ENCODE data around the gene SPDYA. TPM values are rescaled to one million over a fixed set of nuclear protein-coding genes. Genes with fewer than 3 reads are reported as not detected.
A peak's percentile ranks its signal among the peaks of the same experiment; 100 is the strongest.

SPDYA gene
- total RNA-seq, 5 donors from 2014 or later (not counting 1 experiment from before 2014, with no cell fraction given), result 2.2 to 13.3 (median 3.0) TPM

DNA sequence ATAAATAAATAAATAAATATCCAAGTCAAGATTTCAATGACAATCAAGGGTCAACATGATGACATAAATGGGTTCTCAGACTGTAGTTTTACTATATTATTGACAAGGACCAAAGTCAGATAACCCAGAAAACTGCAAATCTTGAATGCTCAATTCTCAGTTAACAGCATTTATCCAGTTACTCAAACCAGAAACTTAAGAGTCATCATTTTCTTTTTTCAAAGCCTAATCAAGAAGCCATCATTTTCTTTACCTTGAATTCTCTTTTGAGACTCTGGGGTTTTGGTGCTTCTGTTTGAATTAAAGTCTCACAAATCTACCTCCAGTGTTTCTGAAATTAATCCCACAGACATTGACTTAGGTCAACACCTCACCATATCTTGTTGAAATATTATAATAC is 45.3 kb downstream of the SPDYA start:
- ChIA-PET POLR2A (no interaction called here), CTCF (interaction anchor here (0.6 to 0.9 kb wide), 2 partner anchors 289 to 453 kb away, joined by 3 to 4 read pairs; no protein-coding TSS in a partner anchor)
- Mint-ChIP-seq H3K9me3 (no peaks in the 10 kb centered on the region), H3K27ac (no peak overlapping the region), H3K4me1 (peaks cover 0 to 15% (median 2%) of the 10 kb centered on the region in 3 donors), H3K36me3 (peaks cover 30% of the 10 kb centered on the region), H3K27me3 (no peaks in the 10 kb centered on the region), H3K4me3 (no peak overlapping the region)
- H3K36me3 ChIP-seq (ENCODE audit: control insufficient read depth in 2 of 2, extremely low read depth in 1 of 2, insufficient read depth in 1 of 2, low read length in 1 of 2), result peaks cover 0 to 16% of the 10 kb centered on the region in 2 donors
- no peak overlapping the region for H3K4me3 ChIP-seq (ENCODE audit: control insufficient read depth in 1 of 2, extremely low read depth in 1 of 2, low read length in 1 of 2)
- DNase-seq (no peak), ATAC-seq (replicated peaks in 1 of 4) (no peak)
- H3K27ac ChIP-seq (ENCODE audit: low read length), result no peak overlapping the region
- no peaks in the 10 kb centered on the region for H3K9me3 ChIP-seq
- no peaks in the 10 kb centered on the region for H3K27me3 ChIP-seq (replicated peaks in 1 of 2; ENCODE audit: control insufficient read depth in 2 of 2, extremely low read depth in 1 of 2, insufficient read depth in 2 of 2, low read length in 1 of 2)
- H3K4me1 ChIP-seq (ENCODE audit: control insufficient read depth in 1 of 2, extremely low read depth in 1 of 2, insufficient read depth in 2 of 2, low read length in 2 of 2), result no peaks in the 10 kb centered on the region

DNA sequence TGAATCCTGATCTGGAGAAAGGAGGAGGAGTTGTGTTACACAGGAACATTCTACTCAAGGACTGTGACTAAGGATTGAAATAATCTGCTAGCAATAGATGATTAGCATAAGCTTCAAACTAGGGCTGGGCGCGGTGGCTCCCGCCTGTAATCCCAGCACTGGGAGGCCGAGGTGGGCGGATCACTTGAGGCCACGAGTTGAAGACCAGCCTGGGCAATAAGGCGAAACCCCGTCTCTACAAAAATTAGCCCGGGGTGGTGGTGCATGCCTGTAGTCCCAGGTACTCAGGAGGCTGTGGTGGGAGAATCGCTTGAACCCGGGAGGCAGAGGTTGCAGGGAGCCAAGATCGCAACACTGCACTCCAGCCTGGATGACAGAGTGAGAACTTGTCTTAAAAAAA is 58.0 kb downstream of the SPDYA start:
- Mint-ChIP-seq H3K27me3 (no peaks in the 10 kb centered on the region), H3K9me3 (no peaks in the 10 kb centered on the region), H3K4me1 (peaks cover 52 to 60% (median 56%) of the 10 kb centered on the region in 3 donors), H3K36me3 (peaks cover 14% of the 10 kb centered on the region), H3K4me3 (peak overlapping the region; percentile 62 to 99 (median 96)), H3K27ac (no peak overlapping the region)
- Histone ChIP-seq H3K4me3 (ENCODE audit: control insufficient read depth in 1 of 2, extremely low read depth in 1 of 2, low read length in 1 of 2) (peak overlapping the region in 1 of 2 donors; percentile 36), H3K27me3 (replicated peaks in 1 of 2; ENCODE audit: control insufficient read depth in 2 of 2, extremely low read depth in 1 of 2, insufficient read depth in 2 of 2, low read length in 1 of 2) (no peaks in the 10 kb centered on the region), H3K27ac (ENCODE audit: low read length) (no peak overlapping the region), H3K9me3 (no peaks in the 10 kb centered on the region), H3K36me3 (ENCODE audit: control insufficient read depth in 2 of 2, extremely low read depth in 1 of 2, insufficient read depth in 1 of 2, low read length in 1 of 2) (peaks cover 0 to 12% of the 10 kb centered on the region in 2 donors), H3K4me1 (ENCODE audit: control insufficient read depth in 1 of 2, extremely low read depth in 1 of 2, insufficient read depth in 2 of 2, low read length in 2 of 2) (peaks cover 17 to 36% of the 10 kb centered on the region in 2 experiments)
- WGBS (ENCODE audit: insufficient coverage), result 89% methylated on average over 10 of the region's 12 CpGs
- no peak for ATAC-seq (replicated peaks in 1 of 4)
- ChIA-PET CTCF (interaction anchor here (0.6 to 2.8 kb wide), 3 partner anchors 26 to 83 kb away, joined by 3 to 16 read pairs (median 9); partner anchors contain the start of gene WDR43 (in 1 of the 2)), POLR2A (interaction anchor here (0.7 to 0.8 kb wide), 3 partner anchors 26 to 927 kb away, joined by 3 to 5 read pairs (median 3); partner anchors contain the start of gene WDR43 (in 1 of the 2))
- DNase-seq, result no peak

- peak overlapping the region; percentile 99 to 100 for H3K27ac Mint-ChIP-seq
- ATAC-seq (replicated peaks in 1 of 4) (peak; percentile 10 to 17 (median 13)), DNase-seq (peak in 4 of 35 experiments; percentile 0 to 46 (median 7))
- no peaks in the 10 kb centered on the region for H3K9me3 Mint-ChIP-seq
- Histone ChIP-seq H3K4me1 (ENCODE audit: control insufficient read depth in 1 of 2, extremely low read depth in 1 of 2, insufficient read depth in 2 of 2, low read length in 2 of 2) (peaks cover 17 to 36% of the 10 kb centered on the region in 2 experiments), H3K9me3 (no peaks in the 10 kb centered on the region), H3K27ac (ENCODE audit: low read length) (peak overlapping the region; percentile 92), H3K36me3 (ENCODE audit: control insufficient read depth in 2 of 2, extremely low read depth in 1 of 2, insufficient read depth in 1 of 2, low read length in 1 of 2) (peaks cover 0 to 7% of the 10 kb centered on the region in 2 donors), H3K27me3 (replicated peaks in 1 of 2; ENCODE audit: control insufficient read depth in 2 of 2, extremely low read depth in 1 of 2, insufficient read depth in 2 of 2, low read length in 1 of 2) (peaks cover 0 to under 1% of the 10 kb centered on the region in 2 experiments), H3K4me3 (ENCODE audit: control insufficient read depth in 1 of 2, extremely low read depth in 1 of 2, low read length in 1 of 2) (peak overlapping the region; percentile 76 to 93)
- peaks cover 43 to 50% (median 48%) of the 10 kb centered on the region in 3 donors for H3K4me1 Mint-ChIP-seq
- H3K4me3 Mint-ChIP-seq, result peak overlapping the region; percentile 95 to 99 (median 96)
- H3K36me3 Mint-ChIP-seq, result peaks cover 7% of the 10 kb centered on the region
- H3K27me3 Mint-ChIP-seq, result no peaks in the 10 kb centered on the region
- under 1% methylated on average over 24 of the region's 29 CpGs for WGBS (ENCODE audit: insufficient coverage)
- ChIA-PET POLR2A (interaction anchor here (0.6 to 2.3 kb wide), 7 partner anchors 22 to 330 kb away, joined by 3 to 49 read pairs (median 3); partner anchors contain the start of gene WDR43 (in 1 of the 2)), CTCF (interaction anchor here in 1 of 2 donors (1.0 to 2.8 kb wide), 7 partner anchors 19 to 302 kb away, joined by 3 to 16 read pairs (median 4); partner anchors contain the start of genes PPP1CB and WDR43)
Observed at GRCh38 chr2:28869494-28870145, 59.0 kb downstream of the SPDYA start.

- Mint-ChIP-seq H3K4me3 (peak within 1 kb of the TSS; percentile 95 to 99 (median 96)), H3K9me3 (no peaks in the 10 kb centered on the region), H3K27me3 (peaks cover 2% of the 10 kb centered on the region in 2 donors), H3K4me1 (peaks cover 36 to 43% (median 41%) of the 10 kb centered on the region in 3 donors), H3K27ac (peak within 1 kb of the TSS; percentile 99 to 100), H3K36me3 (peaks cover 4% of the 10 kb centered on the region)
- DNase-seq (peak; percentile 91 to 98 (median 96)), ATAC-seq (replicated peaks in 1 of 4) (peak; percentile 95 to 97 (median 96))
- Histone ChIP-seq H3K36me3 (ENCODE audit: control insufficient read depth in 2 of 2, extremely low read depth in 1 of 2, insufficient read depth in 1 of 2, low read length in 1 of 2) (peaks cover 0 to 3% of the 10 kb centered on the region in 2 donors), H3K4me3 (ENCODE audit: control insufficient read depth in 1 of 2, extremely low read depth in 1 of 2, low read length in 1 of 2) (peak within 1 kb of the TSS; percentile 76 to 93), H3K4me1 (ENCODE audit: control insufficient read depth in 1 of 2, extremely low read depth in 1 of 2, insufficient read depth in 2 of 2, low read length in 2 of 2) (peaks cover 17 to 36% of the 10 kb centered on the region in 2 experiments), H3K9me3 (no peaks in the 10 kb centered on the region), H3K27ac (ENCODE audit: low read length) (peak within 1 kb of the TSS; percentile 92), H3K27me3 (replicated peaks in 1 of 2; ENCODE audit: control insufficient read depth in 2 of 2, extremely low read depth in 1 of 2, insufficient read depth in 2 of 2, low read length in 1 of 2) (peaks cover 0 to 2% of the 10 kb centered on the region in 2 experiments)
- CTCF ChIA-PET, result interaction anchor here in 1 of 2 donors (1.0 to 2.8 kb wide), 7 partner anchors 20 to 1187 kb away, joined by 3 to 16 read pairs (median 4); partner anchors contain the start of genes PPP1CB and WDR43
- WGBS (ENCODE audit: insufficient coverage), result under 1% methylated on average over 52 of the region's 57 CpGs
- POLR2A ChIA-PET, result interaction anchor here (0.6 to 2.3 kb wide), 9 partner anchors 19 to 249 kb away, joined by 3 to 49 read pairs (median 3); partner anchors contain the start of genes SPDYA (in 1 of the 2) and WDR43 (in 1 of the 2)
Observed at GRCh38 chr2:28870146-28870891, 59.7 kb downstream of the SPDYA start, which contains the start of gene TRMT61B. Gene TRMT61B (minus strand): TSS chr2:28870309. CDS start chr2:28870277, 32 bp downstream.

- DNase-seq, result no peak
- Mint-ChIP-seq H3K27ac (peak overlapping the region in 1 of 2 donors; percentile 100), H3K4me3 (peak overlapping the region; percentile 17 to 99 (median 96)), H3K36me3 (peaks cover 2% of the 10 kb centered on the region), H3K9me3 (no peaks in the 10 kb centered on the region), H3K4me1 (peaks cover 29 to 33% (median 32%) of the 10 kb centered on the region in 3 donors), H3K27me3 (peaks cover 12 to 14% of the 10 kb centered on the region in 2 donors)
- Histone ChIP-seq H3K36me3 (ENCODE audit: control insufficient read depth in 2 of 2, extremely low read depth in 1 of 2, insufficient read depth in 1 of 2, low read length in 1 of 2) (peaks cover 0 to under 1% of the 10 kb centered on the region in 2 donors), H3K27ac (ENCODE audit: low read length) (no peak overlapping the region), H3K4me1 (ENCODE audit: control insufficient read depth in 1 of 2, extremely low read depth in 1 of 2, insufficient read depth in 2 of 2, low read length in 2 of 2) (peaks cover 17 to 29% of the 10 kb centered on the region in 2 experiments), H3K4me3 (ENCODE audit: control insufficient read depth in 1 of 2, extremely low read depth in 1 of 2, low read length in 1 of 2) (no peak overlapping the region), H3K27me3 (replicated peaks in 1 of 2; ENCODE audit: control insufficient read depth in 2 of 2, extremely low read depth in 1 of 2, insufficient read depth in 2 of 2, low read length in 1 of 2) (peaks cover 2 to 3% of the 10 kb centered on the region in 2 experiments), H3K9me3 (no peaks in the 10 kb centered on the region)
- CTCF ChIA-PET, result no interaction called here
- ATAC-seq (replicated peaks in 1 of 4), result no peak
- POLR2A ChIA-PET, result interaction anchor here (0.5 to 0.7 kb wide), 2 partner anchors 44 to 66 kb away, joined by 3 to 7 read pairs; no protein-coding TSS in a partner anchor
- 80% methylated on average over 2 of the region's 3 CpGs for WGBS (ENCODE audit: insufficient coverage)
Observed at GRCh38 chr2:28871620-28872019, 61.0 kb downstream of the SPDYA start.

Measured in T-cell (primary cell).